ENCODE measurements around the gene SC5D.

The SC5D gene

DNA sequence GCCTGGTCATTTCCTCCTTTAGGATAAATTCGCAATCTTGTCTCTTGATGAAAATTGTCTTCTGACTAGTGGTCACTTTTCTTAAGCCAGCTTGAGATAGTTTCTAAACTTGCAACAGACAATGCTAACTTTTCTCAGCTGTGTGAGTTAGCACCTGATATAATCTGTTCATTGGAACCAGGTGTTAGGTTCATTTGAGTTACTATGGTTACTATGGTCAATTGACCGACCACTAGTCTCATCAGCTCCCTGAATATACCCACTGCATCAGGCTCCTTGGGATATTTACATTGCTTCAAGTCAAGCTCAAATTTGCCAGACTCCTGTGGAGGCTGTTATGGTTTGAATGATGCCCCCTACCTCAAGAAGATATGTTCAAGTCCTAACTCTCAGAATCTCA, 54.5 kb downstream of the SC5D start:
- Mint-ChIP-seq H3K4me3 (no peak overlapping the region), H3K27me3 (ENCODE audit: low read depth) (peaks cover 4% of the 10 kb centered on the region), H3K4me1 (ENCODE audit: low read depth) (peaks cover 2% of the 10 kb centered on the region), H3K27ac (no peak overlapping the region), H3K36me3 (ENCODE audit: low read depth) (no peaks in the 10 kb centered on the region), H3K9me3 (no peaks in the 10 kb centered on the region)
- DNase-seq (ENCODE audit: low spot score), result no peak

DNA sequence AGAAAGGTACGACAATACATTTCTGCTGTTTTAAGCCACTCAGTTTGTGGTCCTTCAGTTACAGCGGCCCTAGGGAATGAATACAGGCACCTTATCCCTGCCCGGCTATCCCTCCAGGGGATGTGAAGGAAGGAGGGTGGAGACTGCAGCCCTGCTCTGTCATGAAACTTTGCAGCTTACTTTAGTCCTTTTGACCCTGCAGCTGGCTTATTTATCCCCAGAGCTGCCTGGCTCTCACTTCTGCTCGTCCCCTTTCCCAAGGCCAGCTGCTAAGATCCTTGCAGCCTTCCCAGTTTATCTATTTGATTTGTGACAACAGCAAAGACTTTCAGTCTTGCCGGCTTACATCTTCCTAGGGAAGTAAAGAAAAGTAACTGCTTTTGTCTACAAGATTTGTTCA, 55.2 kb downstream of the SC5D start:
- Mint-ChIP-seq H3K27me3 (ENCODE audit: low read depth) (peaks cover 4% of the 10 kb centered on the region), H3K9me3 (no peaks in the 10 kb centered on the region), H3K4me3 (no peak overlapping the region), H3K36me3 (ENCODE audit: low read depth) (no peaks in the 10 kb centered on the region), H3K4me1 (ENCODE audit: low read depth) (peaks cover 2% of the 10 kb centered on the region), H3K27ac (no peak overlapping the region)
- DNase-seq (ENCODE audit: low spot score), result no peak

DNA sequence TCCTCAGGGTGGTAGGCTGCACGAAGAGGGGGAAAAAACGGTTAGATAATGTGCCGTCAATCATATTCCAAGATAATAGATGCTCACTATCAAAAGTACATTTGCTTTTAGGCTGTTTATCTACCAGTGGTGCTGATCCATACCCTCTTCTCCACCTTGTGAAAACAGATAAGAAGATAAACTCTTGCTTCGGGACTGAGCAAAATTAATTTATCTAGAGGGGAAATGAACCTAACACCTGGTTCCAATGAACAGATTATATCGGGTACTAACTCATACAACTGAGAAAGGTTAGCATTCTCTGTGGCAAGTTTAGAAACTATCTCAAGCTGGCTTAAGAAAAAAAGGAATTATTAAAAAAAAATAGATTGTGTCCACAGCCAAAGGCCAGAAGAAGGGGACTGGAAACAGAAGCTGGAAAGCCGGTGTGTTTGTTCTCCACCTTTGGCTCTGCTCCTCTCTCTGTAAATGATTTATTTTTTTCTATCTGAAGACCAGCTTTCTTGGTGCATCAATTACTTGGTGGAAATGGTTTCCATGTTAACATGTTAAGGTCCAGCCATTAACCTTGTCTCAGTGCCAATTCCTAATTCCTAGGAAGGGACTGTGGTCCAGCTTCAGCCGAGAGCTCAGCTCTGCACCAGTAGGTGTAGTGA, 55.8 kb downstream of the SC5D start:
- H3K36me3 Mint-ChIP-seq (ENCODE audit: low read depth), result no peaks in the 10 kb centered on the region
- no peak overlapping the region for H3K4me3 Mint-ChIP-seq
- no peak for DNase-seq (ENCODE audit: low spot score)
- H3K9me3 Mint-ChIP-seq, result no peaks in the 10 kb centered on the region
- peaks cover 2% of the 10 kb centered on the region for H3K4me1 Mint-ChIP-seq (ENCODE audit: low read depth)
- no peak overlapping the region for H3K27ac Mint-ChIP-seq
- H3K27me3 Mint-ChIP-seq (ENCODE audit: low read depth), result peaks cover 4% of the 10 kb centered on the region

DNA sequence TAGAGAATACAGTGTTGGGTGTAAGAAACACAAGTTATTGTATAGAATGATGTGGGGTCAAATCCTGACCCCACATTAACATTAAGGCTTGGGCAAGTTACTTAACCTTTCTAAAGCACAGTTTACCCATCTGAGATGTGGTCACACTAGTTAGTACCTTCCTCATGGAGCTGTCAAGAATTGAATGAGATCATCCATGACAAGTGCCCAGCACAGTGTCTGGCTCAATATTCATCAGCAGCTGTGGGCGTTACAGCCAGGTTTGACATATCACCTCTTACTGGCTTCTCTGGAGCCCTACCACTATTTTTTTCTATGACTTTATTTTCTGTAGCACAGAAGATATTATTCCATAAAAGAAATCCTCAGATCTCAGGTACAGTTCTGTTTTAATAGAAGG, 57.2 kb downstream of the SC5D start:
- DNase-seq (ENCODE audit: low spot score), result no peak
- Mint-ChIP-seq H3K4me3 (no peak overlapping the region), H3K27me3 (ENCODE audit: low read depth) (peaks cover 4% of the 10 kb centered on the region), H3K27ac (no peak overlapping the region), H3K36me3 (ENCODE audit: low read depth) (no peaks in the 10 kb centered on the region), H3K4me1 (ENCODE audit: low read depth) (peaks cover 2% of the 10 kb centered on the region), H3K9me3 (no peaks in the 10 kb centered on the region)

DNA sequence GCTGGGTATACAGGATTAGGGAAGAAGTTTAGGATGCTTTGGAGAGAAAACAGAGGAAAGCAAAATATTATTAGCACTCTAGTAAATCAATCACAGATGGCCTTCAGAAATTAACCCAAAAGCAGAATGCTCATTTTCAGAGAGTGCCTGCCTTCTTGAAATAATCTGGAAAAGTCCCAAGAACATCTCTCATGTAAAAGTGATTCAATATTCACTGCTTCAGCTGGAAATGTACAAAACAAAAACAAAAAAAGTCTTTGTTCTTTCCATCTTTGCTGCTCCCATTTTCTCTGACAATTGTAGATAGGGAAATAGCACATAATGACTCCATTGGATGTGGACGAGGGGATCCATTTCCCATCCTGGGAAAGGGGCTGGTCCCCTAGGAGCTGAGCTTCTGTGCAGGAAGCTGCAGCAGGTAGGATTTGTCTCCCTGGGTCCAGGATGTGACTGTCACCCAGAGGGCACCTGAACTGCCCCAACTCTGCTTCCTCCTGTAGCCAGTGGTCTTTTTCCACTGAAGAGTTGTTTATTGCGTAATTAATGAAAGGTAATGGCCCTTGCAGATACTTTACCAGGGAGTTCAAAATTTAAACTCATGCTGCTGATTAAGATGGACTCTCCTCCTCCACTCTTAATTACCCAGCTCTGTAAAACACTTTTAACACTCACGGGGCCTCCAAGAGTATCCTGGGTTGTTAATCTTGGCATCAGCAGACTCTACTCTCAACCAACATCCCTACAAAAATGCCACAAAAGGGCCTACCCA, 57.9 kb downstream of the SC5D start:
- no peaks in the 10 kb centered on the region for H3K9me3 Mint-ChIP-seq
- H3K27ac Mint-ChIP-seq, result no peak overlapping the region
- DNase-seq (ENCODE audit: low spot score), result no peak
- H3K36me3 Mint-ChIP-seq (ENCODE audit: low read depth), result no peaks in the 10 kb centered on the region
- peaks cover 2% of the 10 kb centered on the region for H3K4me1 Mint-ChIP-seq (ENCODE audit: low read depth)
- peaks cover 4% of the 10 kb centered on the region for H3K27me3 Mint-ChIP-seq (ENCODE audit: low read depth)
- no peak overlapping the region for H3K4me3 Mint-ChIP-seq

DNA sequence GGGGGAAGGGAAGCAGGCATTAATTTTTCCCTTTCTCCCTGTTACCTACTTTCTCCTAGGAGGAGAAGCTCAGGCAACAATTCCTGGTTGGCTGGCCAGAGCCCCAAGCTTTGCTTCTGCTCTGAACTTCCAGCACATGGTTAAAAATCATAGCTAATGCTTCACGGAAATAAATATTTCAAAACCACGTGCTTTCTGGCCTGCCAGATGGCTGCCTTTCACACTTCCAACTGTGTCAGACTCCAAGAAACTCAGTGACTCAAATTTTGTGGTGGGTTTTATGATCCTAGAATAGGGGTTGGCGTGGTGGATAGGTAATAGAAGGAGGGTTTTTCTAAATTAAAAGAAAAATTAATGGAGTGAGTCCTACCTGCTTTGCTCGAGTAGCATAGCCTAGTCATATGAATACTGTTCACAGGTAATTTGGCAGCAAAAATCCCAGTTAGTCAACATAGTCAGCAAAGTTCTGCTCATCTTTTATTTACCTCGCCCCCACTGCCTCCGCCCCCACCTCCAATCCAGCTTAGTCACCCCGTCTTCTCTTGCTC, 58.6 kb downstream of the SC5D start:
- no peaks in the 10 kb centered on the region for H3K9me3 Mint-ChIP-seq
- H3K4me3 Mint-ChIP-seq, result no peak overlapping the region
- H3K27ac Mint-ChIP-seq, result no peak overlapping the region
- no peaks in the 10 kb centered on the region for H3K36me3 Mint-ChIP-seq (ENCODE audit: low read depth)
- DNase-seq (ENCODE audit: low spot score), result no peak
- peaks cover 4% of the 10 kb centered on the region for H3K4me1 Mint-ChIP-seq (ENCODE audit: low read depth)
- peaks cover 4% of the 10 kb centered on the region for H3K27me3 Mint-ChIP-seq (ENCODE audit: low read depth)

DNA sequence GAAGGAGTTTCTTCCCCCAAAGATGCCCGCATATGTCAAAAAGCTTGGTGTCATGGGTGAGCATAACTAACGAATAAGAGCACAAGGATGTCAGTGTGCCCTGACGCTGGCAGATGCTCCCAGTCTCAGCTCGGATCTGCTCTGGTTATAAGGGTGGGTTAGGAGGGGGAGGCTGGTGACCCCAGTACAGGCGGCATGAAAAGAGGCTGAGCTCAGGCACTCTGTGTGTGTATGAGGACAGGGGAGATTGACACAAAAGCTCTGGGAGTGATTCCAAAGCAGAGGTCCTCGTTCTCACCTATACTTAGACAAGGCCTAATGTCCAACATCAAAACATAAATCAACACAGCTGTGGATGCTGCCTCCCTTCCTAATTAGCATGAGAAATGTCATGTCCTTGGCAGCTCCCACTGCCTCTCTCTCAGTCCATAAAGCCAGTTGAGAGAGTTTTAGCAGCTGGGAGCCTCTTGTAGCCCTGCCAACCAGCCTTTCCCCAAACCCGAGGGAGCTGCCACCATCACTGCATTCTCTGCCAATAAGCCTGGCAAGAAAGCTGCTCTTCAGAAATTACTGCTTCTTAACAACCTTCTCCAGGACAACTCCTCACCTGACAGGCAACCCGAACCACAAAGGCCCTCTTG, 59.8 kb downstream of the SC5D start:
- Mint-ChIP-seq H3K27me3 (ENCODE audit: low read depth) (peaks cover 4% of the 10 kb centered on the region), H3K27ac (no peak overlapping the region)

DNA sequence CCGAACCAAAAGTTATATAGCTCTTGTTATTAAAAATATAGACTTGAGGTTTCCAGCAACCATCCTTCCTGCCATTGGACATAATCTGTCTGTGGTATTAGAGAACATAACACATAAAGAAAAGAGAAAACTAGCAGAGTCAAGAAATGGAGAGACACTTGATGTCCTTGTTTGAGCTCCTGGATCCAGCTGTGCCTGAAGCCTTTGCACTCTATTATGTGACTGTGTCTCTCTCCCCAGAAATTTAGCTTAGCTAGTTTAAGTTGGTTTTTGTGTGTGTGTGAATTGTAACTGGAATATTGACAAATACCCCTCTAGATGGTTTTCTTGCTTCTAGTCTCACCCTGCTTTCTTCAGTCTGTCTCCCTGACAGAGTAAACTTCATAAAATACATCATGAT, 61.6 kb downstream of the SC5D start:
- Mint-ChIP-seq H3K36me3 (ENCODE audit: low read depth) (no peaks in the 10 kb centered on the region), H3K27ac (no peak overlapping the region), H3K4me3 (no peak overlapping the region), H3K4me1 (ENCODE audit: low read depth) (peaks cover 4% of the 10 kb centered on the region), H3K9me3 (no peaks in the 10 kb centered on the region), H3K27me3 (ENCODE audit: low read depth) (peaks cover 8% of the 10 kb centered on the region)
- no peak for DNase-seq (ENCODE audit: low spot score)

More for the DNA sequence above, 59.8 kb downstream of the SC5D start:
- DNase-seq (ENCODE audit: low spot score), result no peak
- no peaks in the 10 kb centered on the region for H3K9me3 Mint-ChIP-seq
- H3K4me3 Mint-ChIP-seq, result no peak overlapping the region
- peaks cover 4% of the 10 kb centered on the region for H3K4me1 Mint-ChIP-seq (ENCODE audit: low read depth)
- H3K36me3 Mint-ChIP-seq (ENCODE audit: low read depth), result no peaks in the 10 kb centered on the region

DNA sequence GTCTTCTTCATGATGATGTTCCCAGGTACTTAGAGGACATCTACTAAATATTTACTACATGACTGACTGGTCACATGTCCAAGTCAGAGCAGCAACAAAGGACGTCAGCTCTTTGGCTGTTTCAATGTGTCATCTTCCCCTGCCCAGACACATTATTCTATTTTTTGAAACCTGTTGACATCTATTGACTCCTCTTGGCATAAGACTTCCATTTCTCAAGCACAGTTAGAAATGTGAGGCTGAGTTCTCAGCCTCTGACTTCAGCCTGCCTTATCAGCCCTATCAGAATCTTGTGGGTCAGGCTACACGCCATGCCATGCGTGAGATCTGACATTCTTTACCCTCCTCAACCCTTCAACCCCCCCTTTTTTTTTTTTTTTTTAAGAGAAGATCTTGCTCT, 63.8 kb downstream of the SC5D start:
- H3K4me1 Mint-ChIP-seq (ENCODE audit: low read depth), result peaks cover 2% of the 10 kb centered on the region
- H3K27me3 Mint-ChIP-seq (ENCODE audit: low read depth), result peaks cover 6% of the 10 kb centered on the region
- H3K27ac Mint-ChIP-seq, result no peak overlapping the region
- H3K9me3 Mint-ChIP-seq, result no peaks in the 10 kb centered on the region
- no peak overlapping the region for H3K4me3 Mint-ChIP-seq
- no peaks in the 10 kb centered on the region for H3K36me3 Mint-ChIP-seq (ENCODE audit: low read depth)
- no peak for DNase-seq (ENCODE audit: low spot score)
